ENCODE data around the gene RNF125.

RNF125 gene

DNA sequence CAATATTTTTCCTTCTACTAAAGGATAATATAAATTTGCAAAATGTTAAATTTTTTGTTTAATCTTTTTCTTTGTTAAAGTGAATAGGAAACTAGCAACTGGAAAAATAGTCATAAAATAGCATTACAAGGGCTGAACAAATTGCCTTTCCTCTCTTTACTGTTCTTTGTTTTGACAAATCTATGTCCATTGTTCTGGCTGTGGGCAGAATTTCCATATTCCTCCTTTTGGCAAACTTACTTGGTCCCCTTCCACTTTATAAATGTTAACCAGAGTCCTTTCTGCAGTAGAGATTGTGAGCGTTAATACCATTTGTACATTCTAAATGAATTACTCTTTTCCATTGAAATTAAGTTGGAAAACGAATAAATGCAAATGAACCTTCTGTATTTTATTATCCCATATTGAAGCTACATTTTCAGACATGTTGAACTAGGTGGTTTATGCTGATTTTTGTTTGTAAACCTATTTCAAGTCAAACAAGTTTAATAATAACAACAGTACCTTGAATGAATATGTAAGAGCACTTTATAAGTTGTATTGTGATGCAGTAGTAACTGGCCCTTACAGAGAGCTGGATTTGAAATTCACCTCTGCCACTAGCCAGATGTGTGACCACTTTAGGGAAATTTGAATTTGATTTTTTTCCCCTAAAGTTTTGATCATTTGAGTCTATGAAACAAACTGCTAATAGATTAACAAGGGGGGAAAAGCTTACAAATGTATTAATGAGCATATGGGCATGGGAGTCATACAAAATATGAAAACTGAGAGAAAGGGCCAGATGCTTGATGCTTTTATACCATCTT lies 3.3 kb downstream of the RNF125 start:
- DNase-seq (ENCODE audit: low spot score), result no peak

DNA sequence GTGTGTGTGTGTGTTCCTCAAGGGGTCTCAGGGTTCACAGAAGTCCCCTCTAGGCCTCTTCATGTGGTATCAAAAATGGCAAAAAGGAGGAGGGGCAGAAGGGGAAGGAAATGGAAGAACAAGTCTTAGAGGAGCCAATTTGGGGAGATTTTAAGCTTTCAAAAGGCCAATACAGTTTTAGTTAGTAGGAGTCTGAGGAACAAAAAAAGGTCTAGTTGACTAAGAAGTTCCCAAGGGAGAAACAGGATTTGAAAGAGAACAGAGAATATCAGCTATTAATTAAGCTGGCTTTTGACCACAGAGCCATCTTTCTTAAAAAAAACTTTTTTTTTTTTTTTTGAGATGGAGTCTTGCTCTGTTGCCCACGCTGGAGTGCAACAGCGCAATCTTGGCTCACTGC lies 7.1 kb downstream of the RNF125 start:
- DNase-seq (ENCODE audit: low spot score), result no peak

GRCh38 chr18:32026491-32027086 lies 8.0 kb downstream of the RNF125 start:
- DNase-seq (ENCODE audit: low spot score), result no peak

DNA sequence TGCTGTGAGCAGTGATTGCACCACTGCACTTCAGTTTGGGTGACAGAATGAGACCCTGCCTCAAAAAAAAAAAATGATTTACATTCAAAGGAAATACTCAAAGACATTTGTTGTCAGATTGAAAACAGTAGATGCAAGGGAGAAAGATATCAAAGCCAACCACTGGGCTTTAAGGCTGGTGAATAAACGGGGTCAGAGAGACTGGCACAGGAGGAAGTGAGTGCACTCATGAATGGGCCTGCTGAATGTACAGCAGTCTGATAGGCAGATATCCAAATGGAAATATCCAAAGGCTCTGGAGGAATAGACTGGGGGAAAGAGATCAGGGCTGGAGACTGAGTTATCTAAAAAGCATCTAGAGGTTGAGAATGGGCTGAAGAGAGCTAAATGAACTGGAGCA lies 10.9 kb downstream of the RNF125 start:
- no peak for DNase-seq (ENCODE audit: low spot score)

- no peak for DNase-seq (ENCODE audit: low spot score)
Observed at GRCh38 chr18:32032609-32033008, 14.0 kb downstream of the RNF125 start.

DNA sequence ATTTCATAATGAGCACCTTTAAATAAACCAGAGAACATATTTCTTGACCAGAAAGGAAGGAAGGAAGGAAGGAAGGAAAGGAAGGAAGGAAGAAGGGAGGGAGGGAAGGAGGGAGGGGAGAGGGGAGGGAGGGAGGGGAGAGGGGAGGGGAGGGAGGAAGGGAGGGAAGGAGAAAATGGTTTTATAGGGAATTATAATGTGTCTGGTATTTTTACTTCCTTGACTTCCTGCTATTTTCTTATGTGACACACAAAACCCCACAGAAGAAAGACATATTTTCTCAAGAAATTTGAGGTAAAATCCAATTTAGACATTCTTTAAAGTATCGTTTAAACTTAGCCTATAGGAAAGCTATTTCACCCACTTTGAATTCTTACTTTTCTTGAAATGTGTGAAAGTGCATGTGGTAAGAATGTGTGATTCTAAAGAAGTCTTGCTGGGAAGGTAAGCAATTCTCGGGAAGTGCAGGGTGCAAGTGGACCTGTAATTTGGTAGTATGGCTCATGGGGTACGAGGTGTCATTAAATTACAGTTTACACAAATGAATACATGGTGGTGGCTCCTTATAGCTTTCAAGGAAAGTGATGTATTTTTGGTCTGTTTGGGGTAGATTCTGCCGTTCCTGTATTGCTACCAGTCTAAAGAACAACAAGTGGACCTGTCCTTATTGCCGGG lies 18.0 kb downstream of the RNF125 start:
- no peak for DNase-seq (ENCODE audit: low spot score)

GRCh38 chr18:32037616-32038015 lies 19.0 kb downstream of the RNF125 start:
- no peak for DNase-seq (ENCODE audit: low spot score)

DNA sequence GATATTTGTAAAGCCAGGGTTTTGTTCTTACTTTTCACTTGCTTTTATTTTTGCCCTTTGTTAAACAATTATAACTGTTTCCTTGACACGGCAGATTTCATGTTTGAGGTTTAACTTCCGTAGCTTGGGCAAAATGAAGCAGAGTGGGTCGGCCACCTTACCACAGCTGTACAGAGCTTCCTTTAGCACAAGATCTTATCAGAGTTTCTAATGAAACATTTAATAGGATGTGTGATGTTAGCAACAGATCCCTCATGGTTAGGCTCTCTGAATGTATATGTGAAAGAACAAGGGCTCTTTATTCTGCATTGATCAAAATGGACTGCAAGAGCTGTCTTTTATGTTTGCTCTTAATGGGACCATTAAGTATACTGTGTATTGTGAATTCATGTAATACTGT lies 22.3 kb downstream of the RNF125 start:
- DNase-seq (ENCODE audit: low spot score), result no peak

GRCh38 chr18:32042337-32042736 lies 23.7 kb downstream of the RNF125 start:
- DNase-seq (ENCODE audit: low spot score), result no peak

DNA sequence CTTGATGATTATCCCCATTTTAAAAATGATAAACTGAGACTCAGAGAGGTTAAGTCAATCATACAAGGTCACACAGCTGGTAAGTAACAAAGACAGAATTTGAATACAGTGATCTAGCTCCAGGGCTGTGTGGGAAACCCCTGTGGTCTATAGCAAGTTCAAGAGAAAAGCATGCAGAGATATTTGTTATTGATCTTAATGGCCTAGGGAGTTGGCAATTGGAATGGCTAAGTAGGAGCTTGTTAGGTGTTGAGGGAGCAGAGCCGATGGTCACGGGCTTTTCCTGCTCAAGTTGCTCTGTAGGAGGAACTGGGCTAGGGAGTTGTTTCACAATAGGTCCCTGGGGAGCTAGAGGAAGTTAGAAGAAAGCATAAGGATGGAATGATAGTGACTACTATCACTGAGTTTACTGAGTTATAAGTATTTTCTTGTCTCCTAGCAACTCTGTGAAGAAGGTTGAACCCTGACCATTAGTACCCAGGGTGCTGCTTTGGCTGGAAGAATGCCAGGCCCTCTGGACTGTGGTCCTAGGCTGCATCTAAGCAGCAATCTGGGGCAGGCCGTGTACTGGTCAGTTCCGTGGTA lies 30.0 kb downstream of the RNF125 start:
- no peak for DNase-seq (ENCODE audit: low spot score)

DNA sequence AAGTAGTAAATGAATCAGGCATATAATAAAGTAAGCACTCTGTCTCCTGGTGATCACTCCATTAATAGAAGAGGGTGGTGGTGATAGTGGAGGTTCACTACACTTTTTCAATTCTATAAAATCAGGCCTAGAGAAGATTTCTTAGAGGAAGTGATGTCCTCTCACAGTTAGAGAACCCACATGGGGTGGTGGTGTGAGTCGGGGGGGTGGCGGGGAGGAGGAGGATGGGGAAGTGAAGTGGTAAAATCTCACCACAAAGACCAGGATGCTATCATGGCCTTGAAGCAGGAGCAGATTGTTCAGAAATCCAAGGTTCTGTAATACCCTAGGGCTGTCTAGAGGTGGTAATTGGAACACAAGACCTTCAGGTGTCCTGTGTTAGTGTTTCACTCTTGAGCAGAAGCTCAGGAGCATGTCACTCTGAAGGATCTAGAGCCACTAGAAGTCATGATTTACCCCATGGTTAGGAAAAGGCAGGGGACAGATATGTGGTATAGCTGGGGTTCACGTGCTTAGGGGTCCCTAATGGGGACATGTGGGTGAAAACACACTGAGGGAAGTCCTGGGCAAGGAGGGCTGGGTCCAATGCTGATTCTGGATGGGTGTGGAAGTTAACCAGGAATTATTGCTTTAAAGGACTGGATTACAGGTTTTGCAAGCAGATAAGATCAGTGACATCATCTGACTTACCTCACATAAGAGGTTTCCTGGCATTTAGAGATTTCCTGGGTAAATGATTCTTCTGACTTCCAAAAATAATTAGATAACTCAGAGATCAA lies 31.0 kb downstream of the RNF125 start:
- no peak for DNase-seq (ENCODE audit: low spot score)

GRCh38 chr18:32056613-32057358 lies 38.2 kb downstream of the RNF125 start:
- DNase-seq (ENCODE audit: low spot score), result no peak

DNA sequence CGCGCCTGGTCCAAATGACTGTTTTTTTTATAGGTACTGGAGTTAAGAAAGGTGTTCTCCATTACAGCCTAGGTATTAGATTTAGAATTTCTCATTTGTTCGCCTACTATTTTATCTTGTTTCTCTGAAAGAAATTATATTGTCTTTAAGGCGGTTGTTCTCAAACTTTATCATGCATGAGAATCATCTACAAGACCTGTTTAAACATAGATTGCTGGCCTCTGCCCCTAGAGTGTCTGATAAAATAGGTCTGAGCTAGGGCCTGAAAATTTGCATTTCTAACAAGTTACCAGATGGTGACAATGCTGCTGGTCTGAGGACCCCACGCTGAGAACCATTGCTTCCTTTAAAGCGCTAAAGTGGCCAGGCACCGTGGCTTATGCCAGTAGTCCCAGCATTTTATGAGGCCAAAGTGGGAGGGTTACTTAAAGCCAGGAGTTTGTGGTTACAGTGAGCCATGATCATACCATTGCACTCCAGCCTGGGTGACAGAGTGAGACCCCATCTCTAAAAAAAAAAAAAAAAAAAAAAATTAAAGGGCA lies 39.1 kb downstream of the RNF125 start:
- no peak for DNase-seq (ENCODE audit: low spot score)

GRCh38 chr18:32060026-32060425 lies 41.4 kb downstream of the RNF125 start:
- no peak for DNase-seq (ENCODE audit: low spot score)

GRCh38 chr18:32067375-32068167 lies 48.9 kb downstream of the RNF125 start:
- no peak for DNase-seq (ENCODE audit: low spot score)

GRCh38 chr18:32072321-32072720 lies 53.7 kb downstream of the RNF125 start:
- DNase-seq (ENCODE audit: low spot score), result no peak

GRCh38 chr18:32074206-32074605 lies 55.6 kb downstream of the RNF125 start:
- DNase-seq (ENCODE audit: low spot score), result no peak

DNA sequence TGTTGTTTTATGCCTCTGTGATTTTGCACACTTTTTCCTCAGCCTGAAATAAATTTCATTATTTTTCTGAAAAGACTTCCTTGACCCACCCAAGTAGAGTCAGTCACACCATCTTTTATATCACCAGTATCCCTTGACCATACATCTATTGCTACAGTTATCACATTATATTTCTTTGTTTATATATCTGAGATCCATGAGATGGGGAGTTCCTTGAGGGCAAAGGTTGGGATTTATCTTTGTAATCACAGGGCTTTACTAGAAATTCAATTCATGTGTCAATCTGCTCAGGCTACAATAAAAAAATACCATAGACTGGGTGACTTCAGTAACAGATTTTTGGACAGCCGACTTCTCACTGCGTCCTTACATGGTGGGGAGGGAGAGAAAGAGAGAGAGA lies 60.2 kb downstream of the RNF125 start:
- DNase-seq (ENCODE audit: low spot score), result no peak

DNA sequence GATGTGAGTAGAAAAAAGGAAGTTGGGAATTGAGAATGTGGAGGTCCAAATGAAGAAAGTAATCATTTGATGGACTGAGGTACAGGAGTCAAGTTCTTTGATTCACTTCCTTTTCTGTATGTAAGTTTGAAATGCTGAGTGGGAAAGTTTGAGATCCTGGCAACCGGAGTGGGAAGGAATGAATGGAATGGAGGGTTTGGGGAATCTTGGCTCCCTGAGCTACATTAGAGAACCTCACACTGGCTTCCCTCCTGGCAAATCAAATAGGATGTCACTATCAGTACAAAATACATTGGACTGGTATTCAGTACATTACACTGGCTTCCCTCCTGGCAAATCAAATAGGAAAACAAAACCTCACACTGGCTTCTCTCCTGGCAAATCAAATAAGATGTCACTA lies 63.3 kb downstream of the RNF125 start:
- DNase-seq (ENCODE audit: low spot score), result no peak

DNA sequence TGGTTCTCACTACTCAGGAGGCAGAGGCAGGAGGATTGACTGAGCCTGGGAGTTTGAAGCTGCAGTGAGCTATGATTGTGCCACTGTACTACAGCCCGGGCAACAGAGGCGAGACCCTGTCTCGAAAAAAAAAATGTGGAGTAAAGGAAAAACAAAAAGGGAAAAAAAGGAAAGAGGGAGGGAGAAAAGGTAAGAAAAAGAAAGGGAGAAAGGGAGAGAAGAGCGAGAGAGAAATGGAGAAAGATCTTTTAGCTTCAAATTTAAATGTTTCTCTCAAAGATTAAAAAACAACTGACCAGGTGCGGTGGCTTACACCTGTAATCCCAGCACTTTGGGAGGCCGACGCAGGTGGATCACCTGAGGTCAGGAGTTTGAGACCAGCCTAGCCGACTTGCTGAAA lies 65.2 kb downstream of the RNF125 start:
- no peak for DNase-seq (ENCODE audit: low spot score)
